ENCODE data around the gene RPTOR. TPM values are rescaled to one million over a fixed set of nuclear protein-coding genes. Genes with fewer than 3 reads are reported as not detected.
A peak's percentile ranks its signal among the peaks of the same experiment; 100 is the strongest.

Gene RPTOR
- polyA plus RNA-seq, 1 donor from 2014 or later = 9.9 TPM

GRCh38 chr17:80726558-80727408 is 182.1 kb downstream of the RPTOR start:
- Mint-ChIP-seq H3K4me3 (peak overlapping the region in 3 of 4 donors; percentile 41 to 75 (median 59)), H3K9me3 (no peaks in the 10 kb centered on the region)

GRCh38 chr17:80727409-80727755 is 182.7 kb downstream of the RPTOR start:
- Mint-ChIP-seq H3K27me3 (no peaks in the 10 kb centered on the region), H3K4me1 (peaks cover 24 to 38% (median 24%) of the 10 kb centered on the region in 3 donors), H3K36me3 (peaks cover 2% of the 10 kb centered on the region), H3K9me3 (no peaks in the 10 kb centered on the region), H3K27ac (no peak overlapping the region), H3K4me3 (peak overlapping the region in 2 of 4 donors; percentile 59 to 75)

More at GRCh38 chr17:80726558-80727408, 182.1 kb downstream of the RPTOR start:
- Mint-ChIP-seq H3K4me1 (peaks cover 24 to 40% (median 24%) of the 10 kb centered on the region in 3 donors), H3K36me3 (no peaks in the 10 kb centered on the region), H3K27ac (peak overlapping the region in 1 of 3 donors; percentile 19), H3K27me3 (no peaks in the 10 kb centered on the region)

- Mint-ChIP-seq H3K4me3 (peak overlapping the region in 1 of 4 donors; percentile 65), H3K36me3 (peaks cover 3% of the 10 kb centered on the region), H3K27me3 (no peaks in the 10 kb centered on the region), H3K4me1 (peaks cover 20 to 32% (median 23%) of the 10 kb centered on the region in 3 donors), H3K9me3 (no peaks in the 10 kb centered on the region), H3K27ac (no peak overlapping the region)
Observed at GRCh38 chr17:80729016-80729415, 184.4 kb downstream of the RPTOR start.

GRCh38 chr17:80729761-80730160 is 185.1 kb downstream of the RPTOR start:
- H3K4me3 Mint-ChIP-seq = no peak overlapping the region
- no peaks in the 10 kb centered on the region for H3K27me3 Mint-ChIP-seq
- no peaks in the 10 kb centered on the region for H3K9me3 Mint-ChIP-seq
- H3K4me1 Mint-ChIP-seq = peaks cover 20 to 26% (median 24%) of the 10 kb centered on the region in 3 donors
- H3K36me3 Mint-ChIP-seq = peaks cover 7% of the 10 kb centered on the region
- H3K27ac Mint-ChIP-seq = no peak overlapping the region

GRCh38 chr17:80730739-80731138 is 186.1 kb downstream of the RPTOR start:
- H3K4me1 Mint-ChIP-seq = peaks cover 13 to 19% (median 18%) of the 10 kb centered on the region in 3 donors
- H3K4me3 Mint-ChIP-seq = no peak overlapping the region
- H3K36me3 Mint-ChIP-seq = peaks cover 11% of the 10 kb centered on the region
- no peak overlapping the region for H3K27ac Mint-ChIP-seq
- no peaks in the 10 kb centered on the region for H3K9me3 Mint-ChIP-seq
- no peaks in the 10 kb centered on the region for H3K27me3 Mint-ChIP-seq

- Mint-ChIP-seq H3K9me3 (no peaks in the 10 kb centered on the region), H3K27me3 (no peaks in the 10 kb centered on the region), H3K36me3 (peaks cover 11% of the 10 kb centered on the region), H3K4me1 (peaks cover 12 to 19% (median 18%) of the 10 kb centered on the region in 3 donors), H3K4me3 (no peak overlapping the region), H3K27ac (no peak overlapping the region)
Observed at GRCh38 chr17:80731323-80731722, 186.7 kb downstream of the RPTOR start.

GRCh38 chr17:80732268-80732667 is 187.6 kb downstream of the RPTOR start:
- H3K36me3 Mint-ChIP-seq = peaks cover 14% of the 10 kb centered on the region
- H3K27me3 Mint-ChIP-seq = no peaks in the 10 kb centered on the region
- H3K27ac Mint-ChIP-seq = no peak overlapping the region
- H3K4me3 Mint-ChIP-seq = no peak overlapping the region
- H3K4me1 Mint-ChIP-seq = peaks cover 15 to 23% (median 20%) of the 10 kb centered on the region in 3 donors
- H3K9me3 Mint-ChIP-seq = no peaks in the 10 kb centered on the region

GRCh38 chr17:80737106-80738019 is 192.7 kb downstream of the RPTOR start:
- Mint-ChIP-seq H3K36me3 (peaks cover 14% of the 10 kb centered on the region), H3K9me3 (no peaks in the 10 kb centered on the region), H3K27ac (peak overlapping the region; percentile 25 to 91 (median 44)), H3K4me1 (peaks cover 29 to 40% (median 34%) of the 10 kb centered on the region in 3 donors), H3K27me3 (no peaks in the 10 kb centered on the region), H3K4me3 (peak overlapping the region; percentile 5 to 89 (median 52))

- Mint-ChIP-seq H3K4me1 (peaks cover 29 to 43% (median 37%) of the 10 kb centered on the region in 3 donors), H3K27ac (peak overlapping the region; percentile 25 to 91 (median 44)), H3K9me3 (no peaks in the 10 kb centered on the region), H3K36me3 (peaks cover 17% of the 10 kb centered on the region), H3K27me3 (no peaks in the 10 kb centered on the region), H3K4me3 (peak overlapping the region; percentile 0 to 89 (median 46))
Observed at GRCh38 chr17:80738020-80738808, 193.6 kb downstream of the RPTOR start.

GRCh38 chr17:80738987-80739730 is 194.5 kb downstream of the RPTOR start:
- Mint-ChIP-seq H3K27me3 (no peaks in the 10 kb centered on the region), H3K27ac (peak overlapping the region in 2 of 3 donors; percentile 25 to 43), H3K4me1 (peaks cover 29 to 37% (median 36%) of the 10 kb centered on the region in 3 donors), H3K4me3 (peak overlapping the region in 2 of 4 donors; percentile 9 to 41), H3K36me3 (peaks cover 15% of the 10 kb centered on the region), H3K9me3 (no peaks in the 10 kb centered on the region)

GRCh38 chr17:80740141-80740540 is 195.5 kb downstream of the RPTOR start:
- H3K4me1 Mint-ChIP-seq = peaks cover 29 to 36% (median 33%) of the 10 kb centered on the region in 3 donors
- no peaks in the 10 kb centered on the region for H3K9me3 Mint-ChIP-seq
- H3K27me3 Mint-ChIP-seq = no peaks in the 10 kb centered on the region
- peaks cover 12% of the 10 kb centered on the region for H3K36me3 Mint-ChIP-seq
- peak overlapping the region in 1 of 3 donors; percentile 43 for H3K27ac Mint-ChIP-seq
- no peak overlapping the region for H3K4me3 Mint-ChIP-seq

GRCh38 chr17:80742091-80742490 is 197.5 kb downstream of the RPTOR start:
- Mint-ChIP-seq H3K4me1 (peaks cover 21 to 25% (median 25%) of the 10 kb centered on the region in 3 donors), H3K9me3 (no peaks in the 10 kb centered on the region), H3K36me3 (peaks cover 5% of the 10 kb centered on the region), H3K27me3 (no peaks in the 10 kb centered on the region), H3K4me3 (no peak overlapping the region), H3K27ac (no peak overlapping the region)

GRCh38 chr17:80742581-80743180 is 198.0 kb downstream of the RPTOR start:
- Mint-ChIP-seq H3K36me3 (peaks cover 7% of the 10 kb centered on the region), H3K9me3 (no peaks in the 10 kb centered on the region), H3K4me3 (peak overlapping the region in 1 of 4 donors; percentile 46), H3K4me1 (peaks cover 15 to 20% (median 19%) of the 10 kb centered on the region in 3 donors), H3K27me3 (no peaks in the 10 kb centered on the region), H3K27ac (no peak overlapping the region)
